ENCODE data around the gene HELZ2.

- TF ChIP-seq YY1 (IDR thresholded peaks at IDR 0.05; ENCODE audit: low read depth) (no peak), MXI1 (IDR thresholded peaks at IDR 0.05; ENCODE audit: low read depth, low read length) (no peak), TAF1 (IDR thresholded peaks at IDR 0.05; ENCODE audit: borderline replicate concordance, low read depth, low read length) (no peak), EP300 (IDR thresholded peaks at IDR 0.05; ENCODE audit: borderline replicate concordance in 1 of 2, low read depth in 1 of 2, low read length in 1 of 2) (no peak), POLR2AphosphoS5 (IDR thresholded peaks at IDR 0.05; ENCODE audit: low read depth, low read length) (no peak)
- TF ChIP-seq, protein P1, sequence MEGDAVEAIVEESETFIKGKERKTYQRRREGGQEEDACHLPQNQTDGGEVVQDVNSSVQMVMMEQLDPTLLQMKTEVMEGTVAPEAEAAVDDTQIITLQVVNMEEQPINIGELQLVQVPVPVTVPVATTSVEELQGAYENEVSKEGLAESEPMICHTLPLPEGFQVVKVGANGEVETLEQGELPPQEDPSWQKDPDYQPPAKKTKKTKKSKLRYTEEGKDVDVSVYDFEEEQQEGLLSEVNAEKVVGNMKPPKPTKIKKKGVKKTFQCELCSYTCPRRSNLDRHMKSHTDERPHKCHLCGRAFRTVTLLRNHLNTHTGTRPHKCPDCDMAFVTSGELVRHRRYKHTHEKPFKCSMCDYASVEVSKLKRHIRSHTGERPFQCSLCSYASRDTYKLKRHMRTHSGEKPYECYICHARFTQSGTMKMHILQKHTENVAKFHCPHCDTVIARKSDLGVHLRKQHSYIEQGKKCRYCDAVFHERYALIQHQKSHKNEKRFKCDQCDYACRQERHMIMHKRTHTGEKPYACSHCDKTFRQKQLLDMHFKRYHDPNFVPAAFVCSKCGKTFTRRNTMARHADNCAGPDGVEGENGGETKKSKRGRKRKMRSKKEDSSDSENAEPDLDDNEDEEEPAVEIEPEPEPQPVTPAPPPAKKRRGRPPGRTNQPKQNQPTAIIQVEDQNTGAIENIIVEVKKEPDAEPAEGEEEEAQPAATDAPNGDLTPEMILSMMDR (IDR thresholded peaks at IDR 0.05), result no peak
- TF ChIP-seq, protein P2, sequence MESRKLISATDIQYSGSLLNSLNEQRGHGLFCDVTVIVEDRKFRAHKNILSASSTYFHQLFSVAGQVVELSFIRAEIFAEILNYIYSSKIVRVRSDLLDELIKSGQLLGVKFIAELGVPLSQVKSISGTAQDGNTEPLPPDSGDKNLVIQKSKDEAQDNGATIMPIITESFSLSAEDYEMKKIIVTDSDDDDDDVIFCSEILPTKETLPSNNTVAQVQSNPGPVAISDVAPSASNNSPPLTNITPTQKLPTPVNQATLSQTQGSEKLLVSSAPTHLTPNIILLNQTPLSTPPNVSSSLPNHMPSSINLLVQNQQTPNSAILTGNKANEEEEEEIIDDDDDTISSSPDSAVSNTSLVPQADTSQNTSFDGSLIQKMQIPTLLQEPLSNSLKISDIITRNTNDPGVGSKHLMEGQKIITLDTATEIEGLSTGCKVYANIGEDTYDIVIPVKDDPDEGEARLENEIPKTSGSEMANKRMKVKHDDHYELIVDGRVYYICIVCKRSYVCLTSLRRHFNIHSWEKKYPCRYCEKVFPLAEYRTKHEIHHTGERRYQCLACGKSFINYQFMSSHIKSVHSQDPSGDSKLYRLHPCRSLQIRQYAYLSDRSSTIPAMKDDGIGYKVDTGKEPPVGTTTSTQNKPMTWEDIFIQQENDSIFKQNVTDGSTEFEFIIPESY (IDR thresholded peaks at IDR 0.05; ENCODE audit: borderline replicate concordance, low read depth), result no peak
Measured at GRCh38 chr20:63565699-63566335, 8.2 kb downstream of the HELZ2 start.

Data from SK-N-SH (cell line).